Measurements from ENCODE around the gene MYO15A.

DNA sequence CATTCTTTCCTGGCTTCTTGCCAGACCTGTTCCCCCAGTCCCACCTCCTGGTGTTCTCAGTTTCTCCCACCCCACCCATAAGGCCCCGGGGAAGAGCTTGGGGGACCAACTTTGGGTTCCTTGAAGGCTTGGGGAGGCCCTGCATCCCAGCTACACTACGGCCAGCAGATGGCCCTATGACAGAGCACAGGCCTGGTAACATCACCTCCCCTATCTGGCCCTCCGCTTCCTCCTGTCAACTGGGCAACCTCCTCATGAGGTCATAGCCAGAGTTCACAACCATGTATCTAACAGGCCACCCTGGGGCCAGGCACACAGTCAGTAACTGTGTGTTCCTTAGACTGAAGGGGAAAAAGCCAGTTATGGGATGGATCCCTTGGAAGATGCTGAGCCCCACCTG lies 31.4 kb downstream of the MYO15A start:
- TF ChIP-seq, protein P1, sequence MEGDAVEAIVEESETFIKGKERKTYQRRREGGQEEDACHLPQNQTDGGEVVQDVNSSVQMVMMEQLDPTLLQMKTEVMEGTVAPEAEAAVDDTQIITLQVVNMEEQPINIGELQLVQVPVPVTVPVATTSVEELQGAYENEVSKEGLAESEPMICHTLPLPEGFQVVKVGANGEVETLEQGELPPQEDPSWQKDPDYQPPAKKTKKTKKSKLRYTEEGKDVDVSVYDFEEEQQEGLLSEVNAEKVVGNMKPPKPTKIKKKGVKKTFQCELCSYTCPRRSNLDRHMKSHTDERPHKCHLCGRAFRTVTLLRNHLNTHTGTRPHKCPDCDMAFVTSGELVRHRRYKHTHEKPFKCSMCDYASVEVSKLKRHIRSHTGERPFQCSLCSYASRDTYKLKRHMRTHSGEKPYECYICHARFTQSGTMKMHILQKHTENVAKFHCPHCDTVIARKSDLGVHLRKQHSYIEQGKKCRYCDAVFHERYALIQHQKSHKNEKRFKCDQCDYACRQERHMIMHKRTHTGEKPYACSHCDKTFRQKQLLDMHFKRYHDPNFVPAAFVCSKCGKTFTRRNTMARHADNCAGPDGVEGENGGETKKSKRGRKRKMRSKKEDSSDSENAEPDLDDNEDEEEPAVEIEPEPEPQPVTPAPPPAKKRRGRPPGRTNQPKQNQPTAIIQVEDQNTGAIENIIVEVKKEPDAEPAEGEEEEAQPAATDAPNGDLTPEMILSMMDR (conservative IDR thresholded peaks at IDR 0.05; ENCODE audit: low read length) = peak; percentile 48
- no peak for TF ChIP-seq EZH2phosphoT487 (IDR thresholded peaks at IDR 0.05; ENCODE audit: borderline replicate concordance, low read depth, low read length)
